GM11168 (cell line): ENCODE measurements around the gene TLCD4.

Experiments
- in situ Hi-C: fragments of 300-500 bp; cut with MboI; formaldehyde crosslinking; loops from one replicate; pipeline ENCODE4 v1.12.0; 2022; ENCODE audit warnings: low sequenced_read_pairs; ENCODE audit not compliant: unreplicated experiment

Gene TLCD4

DNA sequence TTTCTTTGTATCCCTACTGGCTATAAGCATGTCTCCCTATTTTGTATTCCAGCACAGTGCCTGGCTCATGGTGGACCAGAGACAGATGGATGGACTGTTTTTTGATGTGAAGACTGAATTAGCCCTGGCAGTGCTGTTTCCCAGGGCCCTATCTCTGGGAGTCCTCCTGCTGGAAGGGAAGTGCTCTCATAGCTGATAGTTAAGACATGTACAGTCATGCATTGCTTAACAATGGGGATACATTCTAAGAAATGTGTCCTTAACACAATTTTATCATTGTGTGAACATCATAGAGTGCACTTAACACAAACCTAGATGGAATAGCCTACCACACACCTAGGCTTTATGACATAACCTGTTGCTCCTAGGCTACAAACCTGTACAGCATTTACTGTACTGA, 21.1 kb downstream of the TLCD4 start:
- in situ Hi-C loops = no loop called here

DNA sequence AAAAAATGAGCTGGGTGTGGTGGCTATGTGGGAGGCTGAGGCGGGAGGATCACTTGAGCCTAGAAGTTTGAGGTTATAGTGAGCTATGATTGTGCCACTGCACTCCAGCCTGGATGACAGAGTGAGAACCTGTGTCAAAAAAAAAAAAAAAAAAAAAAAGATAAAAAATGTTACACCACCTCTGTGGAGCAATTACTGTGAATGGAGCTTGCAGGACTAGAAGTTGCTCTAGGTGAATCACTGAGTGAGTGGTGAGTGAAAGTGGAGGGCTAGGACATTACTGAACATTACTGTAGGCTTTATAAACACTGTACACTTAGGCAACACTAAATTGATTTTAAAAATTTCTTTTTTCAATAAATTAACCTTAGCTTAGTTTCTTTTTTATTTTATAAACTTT, 21.9 kb downstream of the TLCD4 start:
- in situ Hi-C loops = no loop called here

DNA sequence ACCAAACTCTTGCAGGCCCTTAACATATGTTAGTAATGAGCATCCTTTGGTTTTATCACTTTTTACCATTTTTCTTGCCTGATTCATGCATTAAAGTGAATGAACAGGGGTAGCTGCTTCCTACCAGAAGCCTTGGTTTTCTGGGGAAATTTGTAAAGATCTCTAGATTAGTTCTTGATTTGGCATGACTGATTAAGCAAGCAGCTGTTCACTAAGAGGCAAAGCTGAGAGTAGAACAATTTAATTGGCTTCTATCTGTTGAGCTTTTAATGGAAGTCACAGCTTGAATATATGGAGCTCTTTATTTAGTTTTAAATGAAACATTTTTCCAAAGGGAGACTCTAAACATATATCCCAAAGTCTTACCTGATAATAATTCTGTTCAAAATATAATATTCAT, 23.6 kb downstream of the TLCD4 start:
- in situ Hi-C loops = no loop called here

DNA sequence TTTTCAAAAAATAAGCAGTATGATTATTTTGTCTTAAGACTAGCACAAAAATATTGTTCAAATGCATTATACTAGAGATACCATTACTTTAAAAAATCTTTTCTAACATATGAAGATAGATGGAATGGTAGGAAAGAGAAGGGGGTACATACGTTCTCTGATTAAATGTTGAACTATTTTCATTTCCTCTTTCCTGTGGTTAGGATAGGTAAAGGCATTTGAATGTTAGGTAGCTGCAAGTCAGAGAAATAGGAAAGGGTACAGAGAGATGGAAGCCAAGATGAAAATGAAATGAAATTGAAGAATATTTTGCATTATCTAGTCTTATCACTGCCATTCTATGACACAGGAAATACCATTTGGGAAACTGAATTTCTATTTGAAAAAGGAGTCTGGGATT, 28.3 kb downstream of the TLCD4 start:
- in situ Hi-C loops = no loop called here

DNA sequence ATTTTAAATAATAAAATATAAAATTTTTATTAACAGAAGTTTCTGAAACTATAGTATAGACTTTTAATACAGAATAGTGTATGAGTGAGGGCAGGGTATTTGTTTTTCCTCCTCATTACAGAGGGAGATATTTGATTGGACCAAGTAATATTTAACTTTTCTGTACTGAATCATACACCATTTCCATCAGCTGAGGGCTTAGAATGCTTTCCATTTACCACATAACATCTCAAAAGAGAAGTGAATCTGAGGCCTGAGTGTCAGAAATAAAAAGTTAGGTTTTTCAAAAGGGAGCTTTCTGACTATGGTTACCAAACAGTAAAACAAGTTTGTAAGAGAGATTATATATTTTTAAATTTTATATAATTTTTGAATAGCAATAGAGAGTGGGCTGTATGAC, 29.5 kb downstream of the TLCD4 start:
- in situ Hi-C loops = no loop called here

DNA sequence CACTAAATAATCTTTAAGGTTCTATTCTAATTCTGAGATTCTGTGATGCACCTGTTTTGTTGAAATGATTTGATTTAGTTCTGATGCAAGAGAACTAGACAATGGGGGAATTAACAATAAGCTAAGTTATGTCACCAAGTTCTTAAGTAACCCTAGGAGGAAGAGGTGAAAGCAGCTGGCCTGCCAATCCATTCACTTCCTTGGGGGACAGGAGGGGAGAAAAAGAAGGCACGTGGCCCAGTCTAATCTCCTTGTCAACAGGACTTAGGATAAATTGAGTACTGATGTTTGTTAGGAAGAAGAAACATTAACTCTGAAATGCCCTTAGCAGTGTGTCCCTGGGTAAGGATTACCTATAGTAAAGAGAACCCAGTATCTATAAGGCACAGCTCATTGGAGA, 36.9 kb downstream of the TLCD4 start:
- in situ Hi-C loops = no loop called here

DNA sequence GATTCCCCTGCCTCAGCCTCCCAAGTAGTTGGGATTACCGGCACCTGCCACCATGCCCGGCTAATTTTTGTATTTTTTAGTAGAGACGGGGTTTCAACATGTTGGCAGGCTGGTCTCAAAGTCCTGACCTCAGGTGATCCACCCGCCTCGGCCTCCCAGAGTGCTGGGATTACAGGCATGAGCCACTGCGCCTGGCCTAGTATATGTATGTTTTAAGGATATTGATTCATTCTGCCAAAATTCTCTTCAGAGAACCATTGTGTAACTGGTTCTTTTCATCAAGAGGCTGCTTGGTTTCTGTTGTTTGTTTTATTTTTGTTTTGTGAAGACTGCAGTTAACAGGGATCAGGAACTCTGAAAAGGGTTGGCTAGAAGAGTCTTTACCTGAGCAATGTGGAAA, 48.4 kb downstream of the TLCD4 start:
- in situ Hi-C loops = loop anchor here (5.0 kb wide), 1 partner anchor 37 kb away; no protein-coding TSS in a partner anchor
